ENCODE data around the gene CYB5R2. TPM values are rescaled to one million over a fixed set of nuclear protein-coding genes. Genes with fewer than 3 reads are reported as not detected.

CYB5R2 gene
- total and polyA plus RNA-seq, 10 donors = 1.2 to 5.3 (median 2.8) TPM

- H3K27me3 ChIP-seq (replicated peaks in 1 of 7) = no peaks in the 10 kb centered on the region
- no peaks in the 10 kb centered on the region for H3K9me3 ChIP-seq
- peaks cover 0 to 77% (median 9%) of the 10 kb centered on the region in 6 donors for H3K36me3 ChIP-seq
- DNase-seq = no peak
- intact Hi-C loops (cut with DNase I; ENCODE audit: low total_unique reads) = no loop called here
- no peak overlapping the region for H3K4me3 ChIP-seq
- H3K4me1 ChIP-seq = no peaks in the 10 kb centered on the region
- no peak overlapping the region for H3K27ac ChIP-seq
- TF ChIP-seq POLR2AphosphoS5 (IDR thresholded peaks at IDR 0.05) (no peak), POLR2A (IDR thresholded peaks at IDR 0.05) (no peak)
- WGBS, 5 donors = 2 to 14% (median 9%) methylated on average over 1 of the region's 1 CpG
Measured at GRCh38 chr11:7621554-7621953, 51.7 kb downstream of the CYB5R2 start.

GRCh38 chr11:7621090-7621489, 52.2 kb downstream of the CYB5R2 start:
- H3K4me1 ChIP-seq = no peaks in the 10 kb centered on the region
- no peak overlapping the region for H3K4me3 ChIP-seq
- H3K36me3 ChIP-seq = peaks cover 0 to 77% (median 9%) of the 10 kb centered on the region in 6 donors
- H3K27ac ChIP-seq = no peak overlapping the region
- WGBS, 5 donors = 71 to 80% (median 76%) methylated on average over 3 of the region's 3 CpGs
- H3K27me3 ChIP-seq (replicated peaks in 1 of 7) = no peaks in the 10 kb centered on the region
- no peak for TF ChIP-seq CTCF (IDR thresholded peaks at IDR 0.05 in 8 of 11, conservative IDR thresholded peaks at IDR 0.05 in 3 of 11)
- no peak for TF ChIP-seq POLR2A (IDR thresholded peaks at IDR 0.05)
- no peak for TF ChIP-seq POLR2AphosphoS5 (IDR thresholded peaks at IDR 0.05)
- no peak for DNase-seq
- intact Hi-C loops (cut with DNase I; ENCODE audit: low total_unique reads) = no loop called here
- H3K9me3 ChIP-seq = no peaks in the 10 kb centered on the region

- WGBS, 5 donors = 78 to 86% (median 84%) methylated on average over 3 of the region's 3 CpGs
- H3K36me3 ChIP-seq = peaks cover 0 to 66% (median 4%) of the 10 kb centered on the region in 6 donors
- no peak for DNase-seq
- H3K9me3 ChIP-seq = no peaks in the 10 kb centered on the region
- TF ChIP-seq POLR2A (IDR thresholded peaks at IDR 0.05) (no peak), CTCF (IDR thresholded peaks at IDR 0.05 in 8 of 11, conservative IDR thresholded peaks at IDR 0.05 in 3 of 11) (no peak), POLR2AphosphoS5 (IDR thresholded peaks at IDR 0.05) (no peak)
- no peak overlapping the region for H3K27ac ChIP-seq
- H3K27me3 ChIP-seq (replicated peaks in 1 of 7) = no peaks in the 10 kb centered on the region
- no peak overlapping the region for H3K4me3 ChIP-seq
- intact Hi-C loops (cut with DNase I; ENCODE audit: low total_unique reads) = no loop called here
- H3K4me1 ChIP-seq = no peaks in the 10 kb centered on the region
Measured at GRCh38 chr11:7619322-7619721, 54.0 kb downstream of the CYB5R2 start.

- H3K9me3 ChIP-seq = no peaks in the 10 kb centered on the region
- TF ChIP-seq POLR2AphosphoS5 (IDR thresholded peaks at IDR 0.05) (no peak), POLR2A (IDR thresholded peaks at IDR 0.05) (no peak), CTCF (IDR thresholded peaks at IDR 0.05 in 8 of 11, conservative IDR thresholded peaks at IDR 0.05 in 3 of 11) (no peak)
- H3K4me1 ChIP-seq = no peaks in the 10 kb centered on the region
- no peak overlapping the region for H3K27ac ChIP-seq
- whole genome bisulfite sequencing, 5 donors = 84 to 93% (median 92%) methylated on average over 7 to 8 of the region's 8 CpGs
- no peak for DNase-seq
- no peaks in the 10 kb centered on the region for H3K27me3 ChIP-seq (replicated peaks in 1 of 7)
- no peak overlapping the region for H3K4me3 ChIP-seq
- intact Hi-C loops (cut with DNase I; ENCODE audit: low total_unique reads) = no loop called here
- peaks cover 0 to 67% (median 7%) of the 10 kb centered on the region in 6 donors for H3K36me3 ChIP-seq
Measured at GRCh38 chr11:7617032-7617431, 56.3 kb downstream of the CYB5R2 start.

Other genes with a start within 250 kb of the CYB5R2 start
- gene OLFML1, start 188.0 kb downstream of the CYB5R2 start, total RNA-seq = 10 to 100 TPM in 5 of 7 donors, 1 to 10 TPM in 2; 2.6 to 23.8 (median 10.7) TPM
- 1 to 10 TPM; 2.6 to 3.1 (median 2.7) TPM for gene OLFML1, start 188.0 kb downstream of the CYB5R2 start, polyA plus RNA-seq
- 10 to 100 TPM; 28.2 to 75.1 (median 41.4) TPM for gene PPFIBP2, start 159.5 kb downstream of the CYB5R2 start, total RNA-seq
- gene PPFIBP2, start 159.5 kb downstream of the CYB5R2 start, polyA plus RNA-seq = 10 to 100 TPM; 17.2 to 25.0 (median 18.1) TPM
- not detected for gene OVCH2, start 33.0 kb upstream of the CYB5R2 start, total RNA-seq
- not detected for gene OVCH2, start 33.0 kb upstream of the CYB5R2 start, polyA plus RNA-seq
- gene OR5P2, start 123.4 kb upstream of the CYB5R2 start, total RNA-seq = not detected
- not detected for gene OR5P2, start 123.4 kb upstream of the CYB5R2 start, polyA plus RNA-seq
- not detected for gene OR5P3, start 157.3 kb upstream of the CYB5R2 start, total RNA-seq
- gene OR5P3, start 157.3 kb upstream of the CYB5R2 start, polyA plus RNA-seq = not detected